Body of pancreas (tissue), 4 donors: ENCODE data around the gene RFTN1.

Source experiments
- POLR2A ChIP-seq, 3 donors: fragments of 450-650 bp; IDR thresholded peaks; one replicate each; pipeline ENCODE4 v1.6.1; 2016; ENCODE audit warnings: antibody characterized with exemption in 3 of 3, mild to moderate bottlenecking in 2 of 3
- TF ChIP-seq, protein P1 (sequence below), 7 experiments: fragments of 450-650 bp in 4 of 7; fragments of 200-600 bp in 3 of 7; sonication (generic) in 3 of 7; IDR thresholded peaks; one replicate each; pipeline ENCODE4 v1.5.1; 2016 to 2019; ENCODE audit warnings: antibody characterized with exemption in 7 of 7

DNA sequence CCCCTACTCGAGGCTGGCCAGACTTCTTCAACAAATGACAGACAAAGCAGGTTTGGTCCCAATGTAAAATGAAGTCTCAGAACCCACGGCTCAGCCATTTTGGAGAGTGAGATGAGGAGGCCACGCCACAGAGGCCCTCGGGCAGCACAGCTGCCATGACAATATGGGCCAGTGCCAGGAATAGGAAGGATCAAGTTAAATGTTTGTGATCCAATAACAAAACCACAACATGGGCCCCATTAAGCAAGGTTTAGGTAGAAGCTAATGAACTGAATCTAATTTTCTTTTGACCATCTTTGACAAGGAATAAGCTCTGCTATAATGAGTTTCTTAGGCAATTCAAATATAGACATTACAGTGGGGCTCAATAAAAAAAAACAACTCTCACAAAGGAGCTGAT is 52.6 kb downstream of the RFTN1 start:
- TF ChIP-seq, protein P1, sequence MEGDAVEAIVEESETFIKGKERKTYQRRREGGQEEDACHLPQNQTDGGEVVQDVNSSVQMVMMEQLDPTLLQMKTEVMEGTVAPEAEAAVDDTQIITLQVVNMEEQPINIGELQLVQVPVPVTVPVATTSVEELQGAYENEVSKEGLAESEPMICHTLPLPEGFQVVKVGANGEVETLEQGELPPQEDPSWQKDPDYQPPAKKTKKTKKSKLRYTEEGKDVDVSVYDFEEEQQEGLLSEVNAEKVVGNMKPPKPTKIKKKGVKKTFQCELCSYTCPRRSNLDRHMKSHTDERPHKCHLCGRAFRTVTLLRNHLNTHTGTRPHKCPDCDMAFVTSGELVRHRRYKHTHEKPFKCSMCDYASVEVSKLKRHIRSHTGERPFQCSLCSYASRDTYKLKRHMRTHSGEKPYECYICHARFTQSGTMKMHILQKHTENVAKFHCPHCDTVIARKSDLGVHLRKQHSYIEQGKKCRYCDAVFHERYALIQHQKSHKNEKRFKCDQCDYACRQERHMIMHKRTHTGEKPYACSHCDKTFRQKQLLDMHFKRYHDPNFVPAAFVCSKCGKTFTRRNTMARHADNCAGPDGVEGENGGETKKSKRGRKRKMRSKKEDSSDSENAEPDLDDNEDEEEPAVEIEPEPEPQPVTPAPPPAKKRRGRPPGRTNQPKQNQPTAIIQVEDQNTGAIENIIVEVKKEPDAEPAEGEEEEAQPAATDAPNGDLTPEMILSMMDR (IDR thresholded peaks at IDR 0.05): no peak
- no peak for TF ChIP-seq POLR2A (IDR thresholded peaks at IDR 0.05)
